Breast epithelium (tissue), 3 donors: ENCODE results near the gene WDSUB1.

Experiments used
- POLR2A ChIP-seq: fragments of 450-650 bp; IDR thresholded peaks from one replicate; pipeline ENCODE4 v1.6.1; 2016; ENCODE audit warnings: antibody characterized with exemption, mild to moderate bottlenecking, moderate library complexity
- POLR2AphosphoS5 ChIP-seq, 3 donors: sonication (generic); formaldehyde crosslinking; IDR thresholded peaks; one replicate each; pipeline ENCODE4 v1.6.1; 2017; ENCODE audit warnings: antibody characterized with exemption in 3 of 3
- TF ChIP-seq, protein P1 (sequence below), 3 donors: fragments of 450-650 bp; IDR thresholded peaks; one replicate each; pipeline ENCODE4 v1.5.1; 2016 to 2017; ENCODE audit warnings: antibody characterized with exemption in 3 of 3, mild to moderate bottlenecking in 3 of 3, moderate library complexity in 3 of 3

DNA sequence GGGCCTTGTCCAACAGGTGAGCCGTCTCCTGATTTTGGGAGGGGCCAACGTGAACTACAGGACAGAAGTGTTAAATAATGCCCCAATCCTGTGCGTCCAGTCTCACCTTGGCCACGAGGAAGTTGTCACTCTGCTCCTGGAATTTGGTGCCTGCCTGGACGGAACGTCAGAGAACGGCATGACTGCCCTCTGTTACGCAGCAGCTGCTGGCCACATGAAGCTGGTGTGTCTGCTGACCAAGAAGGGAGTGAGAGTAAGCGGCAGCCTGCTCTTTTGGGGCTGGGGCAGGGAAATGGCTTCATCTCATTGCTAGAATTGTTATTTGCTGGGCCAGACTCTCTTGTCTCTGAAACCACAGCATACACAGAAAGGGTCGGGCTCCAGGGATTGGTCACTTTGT lies 92.3 kb downstream of the WDSUB1 start:
- TF ChIP-seq, protein P1, sequence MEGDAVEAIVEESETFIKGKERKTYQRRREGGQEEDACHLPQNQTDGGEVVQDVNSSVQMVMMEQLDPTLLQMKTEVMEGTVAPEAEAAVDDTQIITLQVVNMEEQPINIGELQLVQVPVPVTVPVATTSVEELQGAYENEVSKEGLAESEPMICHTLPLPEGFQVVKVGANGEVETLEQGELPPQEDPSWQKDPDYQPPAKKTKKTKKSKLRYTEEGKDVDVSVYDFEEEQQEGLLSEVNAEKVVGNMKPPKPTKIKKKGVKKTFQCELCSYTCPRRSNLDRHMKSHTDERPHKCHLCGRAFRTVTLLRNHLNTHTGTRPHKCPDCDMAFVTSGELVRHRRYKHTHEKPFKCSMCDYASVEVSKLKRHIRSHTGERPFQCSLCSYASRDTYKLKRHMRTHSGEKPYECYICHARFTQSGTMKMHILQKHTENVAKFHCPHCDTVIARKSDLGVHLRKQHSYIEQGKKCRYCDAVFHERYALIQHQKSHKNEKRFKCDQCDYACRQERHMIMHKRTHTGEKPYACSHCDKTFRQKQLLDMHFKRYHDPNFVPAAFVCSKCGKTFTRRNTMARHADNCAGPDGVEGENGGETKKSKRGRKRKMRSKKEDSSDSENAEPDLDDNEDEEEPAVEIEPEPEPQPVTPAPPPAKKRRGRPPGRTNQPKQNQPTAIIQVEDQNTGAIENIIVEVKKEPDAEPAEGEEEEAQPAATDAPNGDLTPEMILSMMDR (IDR thresholded peaks at IDR 0.05) = no peak
- TF ChIP-seq POLR2A = no peak
- TF ChIP-seq POLR2AphosphoS5 (IDR thresholded peaks at IDR 0.05) = no peak
